Measurements from ENCODE around the gene SLC22A17. TPM values are rescaled to one million over a fixed set of nuclear protein-coding genes. Genes with fewer than 3 reads are reported as not detected.

Gene SLC22A17
- total RNA-seq, 1 donor from 2014 or later: 26.2 TPM

- Mint-ChIP-seq H3K27ac (no peak overlapping the region), H3K4me3 (ENCODE audit: low read depth) (no peak overlapping the region), H3K27me3 (peaks cover 11% of the 10 kb centered on the region), H3K36me3 (ENCODE audit: insufficient read depth) (peaks cover 1% of the 10 kb centered on the region), H3K9me3 (ENCODE audit: low read depth) (no peaks in the 10 kb centered on the region), H3K4me1 (ENCODE audit: low read depth) (peaks cover 12% of the 10 kb centered on the region)
- TF ChIP-seq CTCF (IDR thresholded peaks at IDR 0.05; ENCODE audit: unreplicated experiment): no peak
- DNase-seq (ENCODE audit: low spot score, unreplicated experiment): no peak
Measured at GRCh38 chr14:23297611-23298277, 54.9 kb downstream of the SLC22A17 start.

- Mint-ChIP-seq H3K27me3 (peaks cover 11% of the 10 kb centered on the region), H3K9me3 (ENCODE audit: low read depth) (no peaks in the 10 kb centered on the region), H3K36me3 (ENCODE audit: insufficient read depth) (peaks cover 1% of the 10 kb centered on the region), H3K4me1 (ENCODE audit: low read depth) (peaks cover 10% of the 10 kb centered on the region), H3K27ac (no peak overlapping the region), H3K4me3 (ENCODE audit: low read depth) (no peak overlapping the region)
- no peak for DNase-seq (ENCODE audit: low spot score, unreplicated experiment)
- no peak for TF ChIP-seq CTCF (IDR thresholded peaks at IDR 0.05; ENCODE audit: unreplicated experiment)
Measured at GRCh38 chr14:23297096-23297495, 55.6 kb downstream of the SLC22A17 start.

Small RNA genes within 50 kb of the gene (microRNA-seq; reads per million reads assigned to microRNA genes)
- gene MIR208A (ENCODE audit: borderline number of aligned reads, unreplicated experiment): 1.8 reads per million

Other genes with a start within 250 kb of the SLC22A17 start
- not detected in 2 replicates for gene CIROP, start 247.9 kb downstream of the SLC22A17 start, total RNA-seq
- gene CEBPE, start 233.6 kb downstream of the SLC22A17 start, total RNA-seq: not detected in 2 replicates
- 28.3 and 30.9 TPM in 2 replicates for gene SLC7A8, start 169.2 kb downstream of the SLC22A17 start, total RNA-seq
- not detected in 2 replicates for gene RNF212B, start 115.0 kb downstream of the SLC22A17 start, total RNA-seq
- 21.1 and 22.5 TPM in 2 replicates for gene HOMEZ, start 66.8 kb downstream of the SLC22A17 start, total RNA-seq
- 8.4 and 8.9 TPM in 2 replicates for gene PPP1R3E, start 50.0 kb downstream of the SLC22A17 start, total RNA-seq
- gene BCL2L2, start 46.1 kb downstream of the SLC22A17 start, total RNA-seq: 23.7 and 24.3 TPM in 2 replicates
- gene PABPN1, start 31.4 kb downstream of the SLC22A17 start, total RNA-seq: 318 and 338 TPM in 2 replicates
- gene EFS, start 12.3 kb upstream of the SLC22A17 start, total RNA-seq: 66.8 and 69.6 TPM in 2 replicates
- gene IL25, start 19.9 kb upstream of the SLC22A17 start, total RNA-seq: not detected in 2 replicates
- gene CMTM5, start 24.2 kb upstream of the SLC22A17 start, total RNA-seq: not detected in 2 replicates
- gene MYH6, start 55.4 kb upstream of the SLC22A17 start, total RNA-seq: 0.04 and 0.07 TPM in 2 replicates
- not detected in 2 replicates for gene MYH7, start 82.8 kb upstream of the SLC22A17 start, total RNA-seq
- gene NGDN, start 116.8 kb upstream of the SLC22A17 start, total RNA-seq: 45.6 and 48.6 TPM in 2 replicates
- gene ZFHX2, start 198.9 kb upstream of the SLC22A17 start, total RNA-seq: 13.6 and 16.4 TPM in 2 replicates
- 17.3 and 20.6 TPM in 2 replicates for gene THTPA, start 203.4 kb upstream of the SLC22A17 start, total RNA-seq
- 262 and 268 TPM in 2 replicates for gene AP1G2, start 214.9 kb upstream of the SLC22A17 start, total RNA-seq
- gene JPH4, start 225.9 kb upstream of the SLC22A17 start, total RNA-seq: not detected in 2 replicates